Vagina (tissue), 2 donors: ENCODE measurements around the gene KRTAP9-6. TPM values are rescaled to one million over a fixed set of nuclear protein-coding genes. Genes with fewer than 3 reads are reported as not detected.

Experiments used
- DNase-seq, 2 donors: peaks; one replicate each; pipeline ENCODE4 v3.0.0-alpha.2; 2017; ENCODE audit errors: extremely low spot score in 2 of 2
- H3K27ac ChIP-seq: fragments of 200-600 bp; sonication (generic); one replicate; pipeline ENCODE4 v1.5.1; 2019
- H3K27me3 ChIP-seq: fragments of 200-600 bp; sonication (generic); one replicate; pipeline ENCODE4 v1.5.1; 2019
- H3K36me3 ChIP-seq, 2 donors: fragments of 200-600 bp; sonication (generic); one replicate each; pipeline ENCODE4 v1.5.1; 2017 to 2019
- H3K4me1 ChIP-seq: fragments of 200-600 bp; sonication (generic); one replicate; pipeline ENCODE4 v1.5.1; 2019
- H3K4me3 ChIP-seq, 2 donors: fragments of 200-600 bp; sonication (generic); 1 replicate in 1 of 2; 2 replicates in 1 of 2; pipeline ENCODE4 v1.5.1; 2016 to 2019
- H3K9me3 ChIP-seq: fragments of 200-600 bp; sonication (generic); one replicate; pipeline ENCODE4 v1.5.1; 2019
- POLR2A ChIP-seq, 2 donors: fragments of 450-650 bp; IDR thresholded peaks; one replicate each; pipeline ENCODE4 v1.6.1; 2017; ENCODE audit warnings: antibody characterized with exemption in 2 of 2, mild to moderate bottlenecking in 2 of 2, moderate library complexity in 2 of 2
- POLR2AphosphoS5 ChIP-seq, 2 donors: sonication (generic); formaldehyde crosslinking; IDR thresholded peaks; one replicate each; pipeline ENCODE4 v1.9.0; 2017; ENCODE audit warnings: antibody characterized with exemption in 2 of 2, mild to moderate bottlenecking in 2 of 2, low read depth in 1 of 2; ENCODE audit not compliant: insufficient read depth in 1 of 2
- intact Hi-C: fragments of 100-400 bp; cut with DNase I; formaldehyde crosslinking; loops from one replicate; pipeline ENCODE4 v1.15.1; 2023
- small RNA-seq: library from RNA; depleted of rRNA; stranded (forward); fragments of <200 nt; gene quantifications from one replicate; pipeline ENCODE3, GENCODE V24; 2016
- total RNA-seq: library from RNA; depleted of rRNA; stranded (reverse); fragments of >200 nt; gene quantifications from one replicate; pipeline ENCODE4 v1.2.3, GENCODE V29; 2016
- TF ChIP-seq, protein P1 (sequence below), 3 experiments: fragments of 450-650 bp in 2 of 3; fragments of 200-600 bp in 1 of 3; sonication (generic) in 1 of 3; IDR thresholded peaks; one replicate each; pipeline ENCODE4 v1.5.1; 2017 to 2019; ENCODE audit warnings: antibody characterized with exemption in 3 of 3, mild to moderate bottlenecking in 2 of 3, moderate library complexity in 2 of 3

KRTAP9-6 gene
- total RNA-seq, 1 donor from 2014 or later, result not detected

GRCh38 chr17:41311111-41311510 is 45.9 kb downstream of the KRTAP9-6 start:
- H3K27me3 ChIP-seq, result no peaks in the 10 kb centered on the region
- H3K27ac ChIP-seq, result no peak overlapping the region
- H3K9me3 ChIP-seq, result no peaks in the 10 kb centered on the region
- DNase-seq, result no peak
- H3K36me3 ChIP-seq, result no peaks in the 10 kb centered on the region
- H3K4me1 ChIP-seq, result peaks cover 19% of the 10 kb centered on the region
- no peak overlapping the region for H3K4me3 ChIP-seq
- no peak for TF ChIP-seq POLR2AphosphoS5 (IDR thresholded peaks at IDR 0.05; ENCODE audit: insufficient read depth in 1 of 2, low read depth in 1 of 2)
- TF ChIP-seq, protein P1, sequence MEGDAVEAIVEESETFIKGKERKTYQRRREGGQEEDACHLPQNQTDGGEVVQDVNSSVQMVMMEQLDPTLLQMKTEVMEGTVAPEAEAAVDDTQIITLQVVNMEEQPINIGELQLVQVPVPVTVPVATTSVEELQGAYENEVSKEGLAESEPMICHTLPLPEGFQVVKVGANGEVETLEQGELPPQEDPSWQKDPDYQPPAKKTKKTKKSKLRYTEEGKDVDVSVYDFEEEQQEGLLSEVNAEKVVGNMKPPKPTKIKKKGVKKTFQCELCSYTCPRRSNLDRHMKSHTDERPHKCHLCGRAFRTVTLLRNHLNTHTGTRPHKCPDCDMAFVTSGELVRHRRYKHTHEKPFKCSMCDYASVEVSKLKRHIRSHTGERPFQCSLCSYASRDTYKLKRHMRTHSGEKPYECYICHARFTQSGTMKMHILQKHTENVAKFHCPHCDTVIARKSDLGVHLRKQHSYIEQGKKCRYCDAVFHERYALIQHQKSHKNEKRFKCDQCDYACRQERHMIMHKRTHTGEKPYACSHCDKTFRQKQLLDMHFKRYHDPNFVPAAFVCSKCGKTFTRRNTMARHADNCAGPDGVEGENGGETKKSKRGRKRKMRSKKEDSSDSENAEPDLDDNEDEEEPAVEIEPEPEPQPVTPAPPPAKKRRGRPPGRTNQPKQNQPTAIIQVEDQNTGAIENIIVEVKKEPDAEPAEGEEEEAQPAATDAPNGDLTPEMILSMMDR (IDR thresholded peaks at IDR 0.05), result no peak
- no peak for TF ChIP-seq POLR2A (IDR thresholded peaks at IDR 0.05)
- intact Hi-C loops, result no loop called here

DNA sequence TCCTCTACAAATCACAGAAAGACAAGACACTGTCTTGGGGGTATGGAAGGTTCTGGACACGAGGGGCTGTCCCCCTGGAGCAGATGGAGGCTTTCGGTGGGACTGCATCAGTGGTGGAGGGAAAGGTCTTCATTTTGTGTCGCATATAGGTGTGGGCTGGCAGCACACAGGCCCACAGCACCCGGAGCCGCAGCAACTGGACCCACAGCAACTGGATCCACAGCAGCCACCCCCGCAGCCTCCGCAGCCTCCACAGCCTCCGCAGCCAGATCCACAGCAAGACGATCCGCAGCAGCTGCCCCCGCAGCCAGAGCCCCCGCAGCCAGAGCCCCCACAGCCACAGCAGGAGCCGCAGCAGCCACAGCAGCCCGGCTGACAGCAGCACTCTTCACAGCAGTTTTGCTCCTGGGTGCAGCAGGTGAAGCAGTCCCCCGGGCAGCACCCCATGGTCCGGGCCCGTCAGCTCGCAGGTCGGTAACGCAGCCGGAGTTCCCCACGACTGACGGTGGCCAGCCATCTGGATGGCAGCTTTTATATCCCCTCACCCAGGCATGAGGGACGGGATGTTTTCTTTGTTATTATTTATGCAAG is 50.1 kb downstream of the KRTAP9-6 start, which contains the start of gene KRTAP17-1:
TSS of gene KRTAP17-1 (minus strand) at position 507 of the 591 bp plus-strand sequence. CDS start at position 447, 60 bp downstream.
- Histone ChIP-seq H3K4me3 (no peak within 1 kb of the TSS), H3K9me3 (no peaks in the 10 kb centered on the region), H3K27me3 (no peaks in the 10 kb centered on the region), H3K4me1 (no peaks in the 10 kb centered on the region), H3K36me3 (no peaks in the 10 kb centered on the region), H3K27ac (no peak within 1 kb of the TSS)
- no peak for TF ChIP-seq POLR2AphosphoS5 (IDR thresholded peaks at IDR 0.05; ENCODE audit: insufficient read depth in 1 of 2, low read depth in 1 of 2)
- TF ChIP-seq, protein P1 (IDR thresholded peaks at IDR 0.05), result no peak
- no peak for TF ChIP-seq POLR2A (IDR thresholded peaks at IDR 0.05)
- no peak for DNase-seq
- intact Hi-C loops, result no loop called here

Small RNA genes lying within 50 kb of the gene (small RNA-seq; reads per million reads assigned to genes)
- gene KRTAP9-10P, result not detected

Other genes starting within 250 kb of the KRTAP9-6 start
- gene KRTAP1-5, start 238.2 kb upstream of the KRTAP9-6 start, total RNA-seq, result not detected
- gene KRTAP1-4, start 235.2 kb upstream of the KRTAP9-6 start, total RNA-seq, result not detected
- gene KRTAP1-3, start 230.5 kb upstream of the KRTAP9-6 start, total RNA-seq, result not detected
- gene KRTAP1-1, start 223.9 kb upstream of the KRTAP9-6 start, total RNA-seq, result not detected
- gene KRTAP2-1, start 218.1 kb upstream of the KRTAP9-6 start, total RNA-seq, result not detected
- gene KRTAP2-2, start 210.1 kb upstream of the KRTAP9-6 start, total RNA-seq, result not detected
- gene KRTAP2-3, start 205.3 kb upstream of the KRTAP9-6 start, total RNA-seq, result not detected
- gene KRTAP2-4, start 199.5 kb upstream of the KRTAP9-6 start, total RNA-seq, result not detected
- gene KRTAP4-7, start 181.2 kb upstream of the KRTAP9-6 start, total RNA-seq, result not detected
- not detected for gene KRTAP4-8, start 167.2 kb upstream of the KRTAP9-6 start, total RNA-seq
- gene KRTAP4-16, start 163.2 kb upstream of the KRTAP9-6 start, total RNA-seq, result not detected
- not detected for gene KRTAP4-9, start 160.0 kb upstream of the KRTAP9-6 start, total RNA-seq
- not detected for gene KRTAP4-11, start 147.0 kb upstream of the KRTAP9-6 start, total RNA-seq
- not detected for gene KRTAP4-12, start 141.2 kb upstream of the KRTAP9-6 start, total RNA-seq
- not detected for gene KRTAP4-6, start 124.8 kb upstream of the KRTAP9-6 start, total RNA-seq
- not detected for gene KRTAP4-5, start 115.6 kb upstream of the KRTAP9-6 start, total RNA-seq
- gene KRTAP4-4, start 104.6 kb upstream of the KRTAP9-6 start, total RNA-seq, result not detected
- not detected for gene KRTAP4-3, start 97.2 kb upstream of the KRTAP9-6 start, total RNA-seq
- not detected for gene KRTAP4-2, start 87.2 kb upstream of the KRTAP9-6 start, total RNA-seq
- gene KRTAP4-1, start 80.5 kb upstream of the KRTAP9-6 start, total RNA-seq, result not detected
- gene KRTAP9-1, start 75.5 kb upstream of the KRTAP9-6 start, total RNA-seq, result not detected
- gene KRTAP9-2, start 38.7 kb upstream of the KRTAP9-6 start, total RNA-seq, result not detected
- not detected for gene KRTAP9-3, start 32.9 kb upstream of the KRTAP9-6 start, total RNA-seq
- not detected for gene KRTAP9-8, start 27.4 kb upstream of the KRTAP9-6 start, total RNA-seq
- not detected for gene KRTAP9-4, start 15.7 kb upstream of the KRTAP9-6 start, total RNA-seq
- gene KRTAP9-9, start 10.0 kb upstream of the KRTAP9-6 start, total RNA-seq, result not detected
- gene KRTAP9-7, start 10.3 kb downstream of the KRTAP9-6 start, total RNA-seq, result not detected
- gene KRTAP29-1, start 37.5 kb downstream of the KRTAP9-6 start, total RNA-seq, result not detected
- not detected for gene KRTAP16-1, start 43.9 kb downstream of the KRTAP9-6 start, total RNA-seq
- not detected for gene KRTAP17-1, start 50.3 kb downstream of the KRTAP9-6 start, total RNA-seq
- 1.5 TPM for gene KRT33A, start 85.5 kb downstream of the KRTAP9-6 start, total RNA-seq
- not detected for gene KRT33B, start 104.4 kb downstream of the KRTAP9-6 start, total RNA-seq
- 0.74 TPM for gene KRT34, start 116.9 kb downstream of the KRTAP9-6 start, total RNA-seq
- gene KRT31, start 132.2 kb downstream of the KRTAP9-6 start, total RNA-seq, result not detected
- not detected for gene KRT37, start 159.2 kb downstream of the KRTAP9-6 start, total RNA-seq
- not detected for gene KRT38, start 175.6 kb downstream of the KRTAP9-6 start, total RNA-seq
- not detected for gene KRT32, start 202.0 kb downstream of the KRTAP9-6 start, total RNA-seq
- gene KRT35, start 215.8 kb downstream of the KRTAP9-6 start, total RNA-seq, result not detected
- not detected for gene KRT36, start 224.5 kb downstream of the KRTAP9-6 start, total RNA-seq
- 10,968 TPM for gene KRT13, start 240.2 kb downstream of the KRTAP9-6 start, total RNA-seq